BLaER1 (cell line): ENCODE results near the gene CCBE1.

Experiments
- H3K27ac ChIP-seq: shearing (Covaris generic); formaldehyde crosslinking; 2 replicates; pipeline ENCODE4 v1.8.1; 2022
- H3K27me3 ChIP-seq: shearing (Covaris generic); formaldehyde crosslinking; 2 replicates; pipeline ENCODE4 v1.8.1; 2022
- H3K36me3 ChIP-seq: shearing (Covaris generic); formaldehyde crosslinking; 2 replicates; pipeline ENCODE4 v1.8.1; 2022
- H3K4me1 ChIP-seq: shearing (Covaris generic); formaldehyde crosslinking; 2 replicates; pipeline ENCODE4 v1.8.1; 2022
- H3K4me2 ChIP-seq: shearing (Covaris generic); formaldehyde crosslinking; 2 replicates; pipeline ENCODE4 v1.8.1; 2022
- H3K4me3 ChIP-seq: shearing (Covaris generic); formaldehyde crosslinking; 2 replicates; pipeline ENCODE4 v1.8.1; 2022
- H3K9ac ChIP-seq: shearing (Covaris generic); formaldehyde crosslinking; 2 replicates; pipeline ENCODE4 v1.8.1; 2022
- H3K9me3 ChIP-seq: shearing (Covaris generic); formaldehyde crosslinking; 2 replicates; pipeline ENCODE4 v1.8.1; 2022
- H4K20me1 ChIP-seq: shearing (Covaris generic); formaldehyde crosslinking; 2 replicates; pipeline ENCODE4 v1.8.1; 2022
- Cebpa-rat ChIP-seq: shearing (Covaris generic); IDR thresholded peaks from 2 replicates; pipeline ENCODE4 v1.8.1; 2022

CCBE1 gene

DNA sequence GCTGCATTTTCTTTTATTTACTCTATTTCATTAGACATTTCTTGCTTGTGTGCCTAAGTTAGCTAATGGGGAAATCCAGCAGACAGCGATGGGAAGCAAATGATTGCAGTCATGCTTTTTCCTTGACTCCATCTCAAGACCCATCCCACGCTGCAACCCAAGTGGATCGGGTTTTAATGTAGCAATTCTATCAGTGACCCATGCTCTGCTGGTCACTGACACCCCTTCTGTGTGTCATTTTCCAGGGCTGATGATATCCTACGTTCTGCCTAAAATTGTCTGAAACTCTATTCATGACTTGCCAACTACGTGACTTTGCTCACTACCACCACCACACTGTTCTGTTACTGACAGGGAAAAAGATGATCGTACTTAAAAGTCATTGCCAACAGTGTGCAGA, 129.8 kb downstream of the CCBE1 start:
- no peaks in the 10 kb centered on the region for H3K36me3 ChIP-seq
- H3K9ac ChIP-seq, result no peak overlapping the region
- no peaks in the 10 kb centered on the region for H3K9me3 ChIP-seq
- H3K27me3 ChIP-seq, result no peaks in the 10 kb centered on the region
- H4K20me1 ChIP-seq, result no peaks in the 10 kb centered on the region
- no peak for TF ChIP-seq Cebpa-rat
- no peak overlapping the region for H3K4me3 ChIP-seq
- H3K4me1 ChIP-seq, result peaks cover 41% of the 10 kb centered on the region
- H3K27ac ChIP-seq, result no peak overlapping the region
- H3K4me2 ChIP-seq, result no peak overlapping the region

DNA sequence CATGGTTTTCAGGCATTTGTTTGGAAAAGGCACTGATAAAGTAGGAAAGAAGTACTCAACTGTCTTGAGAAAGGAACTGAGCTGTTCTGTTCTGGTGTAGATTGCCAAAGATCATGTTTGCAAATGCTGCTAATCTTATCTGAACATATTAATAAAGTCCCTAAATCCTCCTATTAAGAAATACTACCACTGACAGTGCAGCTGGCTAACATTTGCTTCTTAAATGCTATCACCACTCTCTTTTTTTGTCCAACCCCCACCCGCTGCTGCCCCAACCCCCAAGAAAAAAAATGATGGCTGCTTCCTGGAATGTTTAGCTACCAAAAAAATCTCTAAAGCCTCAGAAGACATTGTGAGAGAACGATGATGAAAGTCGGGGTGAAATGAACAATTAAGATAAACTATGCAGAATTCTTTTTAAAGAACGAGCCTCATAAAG, 130.7 kb downstream of the CCBE1 start:
- H3K9me3 ChIP-seq, result no peaks in the 10 kb centered on the region
- no peaks in the 10 kb centered on the region for H3K36me3 ChIP-seq
- no peak for TF ChIP-seq Cebpa-rat
- H3K9ac ChIP-seq, result no peak overlapping the region
- H3K4me3 ChIP-seq, result no peak overlapping the region
- peaks cover 32% of the 10 kb centered on the region for H3K4me1 ChIP-seq
- H3K4me2 ChIP-seq, result no peak overlapping the region
- H3K27me3 ChIP-seq, result no peaks in the 10 kb centered on the region
- no peak overlapping the region for H3K27ac ChIP-seq
- H4K20me1 ChIP-seq, result no peaks in the 10 kb centered on the region

DNA sequence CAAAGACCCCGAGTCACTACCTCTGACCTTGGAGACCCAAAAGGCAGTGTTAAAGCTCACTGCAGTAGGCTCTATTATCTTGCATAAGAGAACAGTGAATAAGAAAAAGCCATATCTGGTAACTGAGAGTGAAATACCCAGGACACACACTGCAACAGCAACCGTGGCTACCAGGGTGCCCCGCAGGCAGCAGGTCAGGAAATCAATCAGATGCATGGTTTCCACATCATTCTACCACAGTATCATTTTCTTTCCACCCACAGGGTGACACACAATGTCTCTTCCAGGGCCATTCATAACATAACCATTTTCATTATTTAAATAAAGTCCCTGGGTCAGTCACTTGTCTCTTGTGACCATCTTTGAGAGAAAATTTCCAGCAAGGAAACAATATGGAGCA, 131.3 kb downstream of the CCBE1 start:
- H3K9ac ChIP-seq, result no peak overlapping the region
- H3K27ac ChIP-seq, result no peak overlapping the region
- H3K36me3 ChIP-seq, result no peaks in the 10 kb centered on the region
- H3K4me1 ChIP-seq, result peaks cover 26% of the 10 kb centered on the region
- TF ChIP-seq Cebpa-rat, result no peak
- no peaks in the 10 kb centered on the region for H4K20me1 ChIP-seq
- H3K27me3 ChIP-seq, result no peaks in the 10 kb centered on the region
- H3K4me3 ChIP-seq, result no peak overlapping the region
- H3K4me2 ChIP-seq, result no peak overlapping the region
- no peaks in the 10 kb centered on the region for H3K9me3 ChIP-seq

DNA sequence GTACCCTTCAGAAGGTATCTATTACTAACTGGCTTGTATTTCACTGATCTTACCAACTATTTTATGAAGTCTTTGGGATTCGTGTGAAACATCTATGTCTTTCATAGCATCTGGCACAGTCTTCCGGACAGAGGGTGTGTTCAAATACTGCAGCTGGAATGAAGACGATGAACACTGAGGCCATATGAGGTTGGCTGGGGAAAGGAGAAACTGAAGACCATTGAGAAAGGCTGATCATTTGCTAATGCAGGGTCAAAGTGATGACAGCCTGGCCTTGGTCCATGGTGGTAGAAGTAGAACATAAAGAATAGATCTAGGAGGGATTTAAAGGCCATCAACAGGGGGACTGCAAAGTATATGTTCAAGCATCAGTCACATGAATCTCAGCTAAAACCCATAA, 132.7 kb downstream of the CCBE1 start:
- Histone ChIP-seq H3K36me3 (no peaks in the 10 kb centered on the region), H3K9me3 (no peaks in the 10 kb centered on the region), H3K27ac (no peak overlapping the region), H3K27me3 (no peaks in the 10 kb centered on the region), H4K20me1 (no peaks in the 10 kb centered on the region), H3K4me1 (peaks cover 12% of the 10 kb centered on the region), H3K4me2 (no peak overlapping the region), H3K4me3 (no peak overlapping the region), H3K9ac (no peak overlapping the region)
- no peak for TF ChIP-seq Cebpa-rat

DNA sequence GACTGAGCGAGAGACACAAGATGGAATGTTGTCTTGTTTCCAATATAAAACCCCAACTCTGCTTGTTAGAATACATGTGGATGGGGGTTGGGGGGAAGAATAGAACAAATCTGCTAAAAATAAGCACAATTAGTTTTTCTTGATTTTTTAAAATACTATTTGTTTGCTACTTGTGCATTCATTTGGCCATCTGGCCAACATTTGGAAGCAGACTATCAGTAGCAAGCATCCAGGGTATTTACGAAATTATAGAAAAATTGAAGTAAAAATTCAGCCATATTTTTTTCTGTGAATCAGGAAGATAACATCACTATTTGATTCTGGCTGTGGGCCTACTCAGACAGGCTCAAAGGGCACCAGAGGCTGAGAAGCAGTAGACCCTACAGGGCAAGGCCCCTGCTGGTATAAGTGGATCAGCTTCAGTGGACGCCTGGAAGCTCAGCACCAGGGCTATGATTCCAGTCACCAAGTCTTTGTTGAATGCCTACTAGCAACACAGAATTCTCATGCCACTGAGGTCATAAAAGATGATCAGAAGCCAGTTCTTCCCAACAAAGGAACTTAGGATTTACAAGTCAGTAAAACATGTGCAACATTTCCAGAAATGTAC, 133.9 kb downstream of the CCBE1 start:
- no peak for TF ChIP-seq Cebpa-rat

DNA sequence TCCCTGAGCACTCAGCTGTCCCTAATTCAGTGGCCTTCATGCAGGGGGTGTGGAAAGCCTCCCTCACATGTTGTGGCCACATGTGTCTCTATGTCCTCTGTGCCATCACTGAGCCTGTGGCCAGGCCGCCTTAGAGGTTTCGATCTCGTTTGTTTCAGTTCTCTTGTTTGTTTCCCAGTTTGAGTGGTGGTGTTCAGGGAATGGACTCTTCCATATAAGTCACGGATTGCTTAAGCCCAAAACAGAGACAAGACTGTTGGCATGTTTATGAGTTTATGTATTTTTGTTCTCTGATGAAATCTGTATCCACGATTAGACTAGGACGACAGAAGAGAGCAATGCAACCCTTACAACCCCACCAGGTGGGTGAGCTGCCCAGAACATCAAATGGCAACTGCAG, 134.5 kb downstream of the CCBE1 start:
- H3K4me1 ChIP-seq, result no peaks in the 10 kb centered on the region
- no peak overlapping the region for H3K4me3 ChIP-seq
- H3K9me3 ChIP-seq, result peaks cover 10% of the 10 kb centered on the region
- H3K4me2 ChIP-seq, result no peak overlapping the region
- no peak overlapping the region for H3K27ac ChIP-seq
- H3K9ac ChIP-seq, result no peak overlapping the region
- no peaks in the 10 kb centered on the region for H4K20me1 ChIP-seq
- no peak for TF ChIP-seq Cebpa-rat
- H3K27me3 ChIP-seq, result no peaks in the 10 kb centered on the region
- no peaks in the 10 kb centered on the region for H3K36me3 ChIP-seq

More for the DNA sequence above, 133.9 kb downstream of the CCBE1 start:
- Histone ChIP-seq H4K20me1 (no peaks in the 10 kb centered on the region), H3K36me3 (no peaks in the 10 kb centered on the region), H3K27me3 (no peaks in the 10 kb centered on the region), H3K9me3 (peaks cover 4% of the 10 kb centered on the region; the same call in 1 of the 2 replicates), H3K9ac (no peak overlapping the region), H3K4me1 (no peaks in the 10 kb centered on the region), H3K27ac (no peak overlapping the region), H3K4me2 (no peak overlapping the region), H3K4me3 (no peak overlapping the region)

DNA sequence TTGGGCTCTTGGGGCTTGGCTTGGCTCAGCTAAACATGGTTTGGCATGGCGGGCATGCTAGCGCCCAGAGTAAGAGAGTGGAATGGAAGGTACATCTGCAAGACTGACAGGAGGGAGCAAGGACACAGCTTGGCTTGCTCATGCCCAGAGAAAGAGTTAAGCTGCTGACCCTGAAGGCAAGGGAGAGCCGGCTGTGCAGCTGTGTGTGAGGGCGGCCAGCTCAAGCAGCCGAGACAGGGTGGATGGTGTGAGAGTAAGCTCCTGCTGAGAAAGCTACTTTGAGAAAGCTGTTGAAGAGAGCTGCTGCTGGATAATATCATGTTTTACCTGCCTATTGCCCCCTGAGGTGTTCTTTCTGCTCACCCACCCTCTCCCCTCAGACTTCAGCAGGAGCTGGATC, 135.6 kb downstream of the CCBE1 start:
- Histone ChIP-seq H3K4me1 (no peaks in the 10 kb centered on the region), H3K4me2 (no peak overlapping the region)
- TF ChIP-seq Cebpa-rat, result no peak

DNA sequence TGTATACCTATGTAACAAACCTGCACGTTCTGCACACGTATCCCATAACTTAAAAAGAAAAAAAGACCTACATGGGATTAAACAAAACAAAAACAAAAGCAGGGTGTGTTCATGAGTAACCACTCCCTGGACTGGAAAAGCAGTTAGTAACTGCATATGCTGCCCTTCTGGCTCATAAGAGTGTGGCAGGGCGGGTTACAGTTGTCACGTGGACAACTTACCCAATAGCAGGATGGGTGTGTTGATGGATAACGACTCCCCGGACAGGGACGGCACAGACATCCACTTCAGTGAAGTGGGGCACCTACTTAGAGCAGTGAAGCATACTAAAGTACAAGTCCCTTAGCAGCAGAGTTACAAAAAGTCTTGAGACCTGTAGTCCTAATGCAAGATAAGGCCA, 136.7 kb downstream of the CCBE1 start:
- Histone ChIP-seq H3K27ac (no peak overlapping the region), H3K36me3 (no peaks in the 10 kb centered on the region), H4K20me1 (no peaks in the 10 kb centered on the region), H3K4me2 (no peak overlapping the region), H3K4me1 (no peaks in the 10 kb centered on the region), H3K9ac (no peak overlapping the region), H3K4me3 (no peak overlapping the region), H3K27me3 (no peaks in the 10 kb centered on the region), H3K9me3 (peaks cover 20% of the 10 kb centered on the region)
- no peak for TF ChIP-seq Cebpa-rat

More for the DNA sequence above, 135.6 kb downstream of the CCBE1 start:
- Histone ChIP-seq H3K4me3 (no peak overlapping the region), H3K27me3 (no peaks in the 10 kb centered on the region), H3K36me3 (no peaks in the 10 kb centered on the region), H3K9me3 (peaks cover 20% of the 10 kb centered on the region), H4K20me1 (no peaks in the 10 kb centered on the region), H3K27ac (no peak overlapping the region), H3K9ac (no peak overlapping the region)

DNA sequence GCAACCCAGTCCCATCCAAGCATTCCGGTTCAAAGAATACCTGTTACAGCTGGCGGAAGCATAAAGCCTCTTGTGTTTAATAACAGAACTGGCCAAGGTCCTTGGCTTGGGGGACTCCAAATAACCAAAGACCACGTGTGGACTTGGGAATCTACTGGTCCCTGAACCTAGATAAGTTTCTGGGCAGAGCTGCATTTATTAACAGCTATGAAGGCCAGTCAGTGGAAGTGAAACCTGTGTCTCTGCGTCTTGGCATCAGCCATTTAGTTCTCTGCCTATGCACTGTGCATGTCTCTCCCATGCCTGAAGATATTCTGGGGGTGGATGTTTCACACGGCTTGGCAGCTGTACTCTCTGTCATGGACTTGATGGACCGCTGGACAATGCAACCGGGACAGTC, 137.7 kb downstream of the CCBE1 start:
- no peak for TF ChIP-seq Cebpa-rat
- Histone ChIP-seq H3K27me3 (no peaks in the 10 kb centered on the region), H3K36me3 (no peaks in the 10 kb centered on the region), H3K4me3 (no peak overlapping the region), H3K4me2 (no peak overlapping the region), H4K20me1 (no peaks in the 10 kb centered on the region), H3K9ac (no peak overlapping the region), H3K9me3 (peaks cover 20% of the 10 kb centered on the region), H3K4me1 (no peaks in the 10 kb centered on the region), H3K27ac (no peak overlapping the region)

DNA sequence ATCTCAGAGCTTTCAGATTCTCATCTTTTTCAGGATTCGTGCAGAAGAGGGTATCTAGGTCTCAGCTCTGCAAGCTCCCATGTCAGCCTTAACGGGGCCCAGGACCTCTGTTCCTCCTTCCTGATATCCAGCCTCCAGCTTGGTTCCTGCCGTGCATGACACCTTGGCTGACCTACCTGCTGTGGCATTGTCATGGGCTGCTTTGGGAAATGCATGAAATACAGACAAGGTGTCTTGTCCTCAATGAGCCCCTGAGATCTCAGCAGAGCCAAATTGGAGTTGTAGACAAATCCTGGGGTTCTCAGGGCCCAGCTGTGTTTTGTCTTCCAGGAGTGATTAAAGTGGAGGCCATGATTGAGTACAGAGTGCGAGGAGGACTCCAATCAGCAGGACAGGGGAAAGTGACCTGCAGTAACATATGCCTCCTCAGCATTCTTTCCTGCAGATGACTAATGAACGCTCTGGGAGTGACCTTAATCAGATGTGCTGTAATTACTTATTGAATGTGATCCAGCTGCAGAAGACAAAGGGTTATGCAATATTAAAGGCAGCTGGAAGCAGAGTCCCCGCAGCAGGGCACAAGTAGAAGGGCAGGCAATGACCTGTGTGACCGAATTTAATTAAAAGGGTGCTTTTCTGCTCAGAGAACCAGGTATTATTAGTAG, 141.1 kb downstream of the CCBE1 start:
- Histone ChIP-seq H3K36me3 (no peaks in the 10 kb centered on the region), H3K4me3 (no peak overlapping the region), H4K20me1 (no peaks in the 10 kb centered on the region), H3K27me3 (no peaks in the 10 kb centered on the region), H3K4me1 (no peaks in the 10 kb centered on the region), H3K9ac (no peak overlapping the region), H3K9me3 (peaks cover 20% of the 10 kb centered on the region), H3K4me2 (no peak overlapping the region), H3K27ac (no peak overlapping the region)
- TF ChIP-seq Cebpa-rat, result no peak
